H9 (cell line): ENCODE data around the gene PRAMEF1. TPM values are rescaled to one million over a fixed set of nuclear protein-coding genes. Genes with fewer than 3 reads are reported as not detected.
"Not testable (repeated sequence)": the region's sequence is repeated elsewhere in the genome, so short reads cannot be mapped to it uniquely, and the experiment has no call there.

ENCODE experiments used
- DNase-seq: peaks from one replicate; pipeline ENCODE4 v3.0.0-alpha.2; 2017
- H2AFZ ChIP-seq: one replicate; pipeline ENCODE4 v1.6.1; 2013; ENCODE audit warnings: mild to moderate bottlenecking, low read length, control low read depth, moderate library complexity
- H2AK5ac ChIP-seq: 2 replicates; pipeline ENCODE4 v1.6.1; 2013; ENCODE audit warnings: low read length, control low read depth, mixed read lengths; ENCODE audit not compliant: insufficient read length
- H2BK120ac ChIP-seq: one replicate; pipeline ENCODE4 v1.6.1; 2013; ENCODE audit warnings: low read depth, mild to moderate bottlenecking, low read length, control low read depth, inconsistent platforms; ENCODE audit not compliant: poor library complexity, severe bottlenecking
- H2BK12ac ChIP-seq: 2 replicates; pipeline ENCODE4 v1.6.1; 2013; ENCODE audit warnings: low read length, control low read depth, mixed read lengths, low read depth; ENCODE audit not compliant: insufficient read length
- H2BK15ac ChIP-seq: 2 replicates; pipeline ENCODE4 v1.6.1; 2013; ENCODE audit warnings: low read depth, low read length, control low read depth
- H2BK20ac ChIP-seq: one replicate; pipeline ENCODE4 v1.6.1; 2013; ENCODE audit warnings: low read depth, mild to moderate bottlenecking, low read length, control low read depth, inconsistent platforms; ENCODE audit not compliant: poor library complexity, severe bottlenecking
- H2BK5ac ChIP-seq: 2 replicates; pipeline ENCODE4 v1.6.1; 2013; ENCODE audit warnings: low read length, control low read depth, mixed read lengths; ENCODE audit not compliant: insufficient read length
- H3K14ac ChIP-seq: 2 replicates; pipeline ENCODE4 v1.6.1; 2013; ENCODE audit warnings: low read length, control low read depth; ENCODE audit not compliant: insufficient read depth
- H3K18ac ChIP-seq: 2 replicates; pipeline ENCODE4 v1.6.1; 2013; ENCODE audit warnings: low read depth, mild to moderate bottlenecking, mixed read lengths, low read length, control low read depth; ENCODE audit not compliant: insufficient read length
- H3K23ac ChIP-seq: 2 replicates; pipeline ENCODE4 v1.6.1; 2013; ENCODE audit warnings: low read length, control low read depth, mixed read lengths, low read depth; ENCODE audit not compliant: insufficient read length
- H3K23me2 ChIP-seq: 2 replicates; pipeline ENCODE4 v1.6.1; 2013; ENCODE audit warnings: low read depth, mild to moderate bottlenecking, mixed read lengths, low read length, control low read depth; ENCODE audit not compliant: insufficient read length, poor library complexity, severe bottlenecking
- H3K27ac ChIP-seq: 2 replicates; pipeline ENCODE4 v1.5.1; 2013; ENCODE audit warnings: low read length, control low read depth, mixed read lengths, low read depth; ENCODE audit not compliant: insufficient read length
- H3K27me3 ChIP-seq: 2 replicates; pipeline ENCODE4 v1.6.1; 2013; ENCODE audit warnings: low read length, control low read depth, inconsistent platforms; ENCODE audit not compliant: insufficient read depth
- H3K4ac ChIP-seq: 2 replicates; pipeline ENCODE4 v1.6.1; 2013; ENCODE audit warnings: low read depth, mild to moderate bottlenecking, control low read depth, inconsistent platforms, low read length, moderate library complexity
- H3K4me1 ChIP-seq: 2 replicates; pipeline ENCODE4 v1.6.1; 2013; ENCODE audit warnings: low read length, control low read depth, inconsistent platforms; ENCODE audit not compliant: insufficient read depth
- H3K4me2 ChIP-seq: 2 replicates; pipeline ENCODE4 v1.6.1; 2013; ENCODE audit warnings: low read length, control low read depth, mixed read lengths; ENCODE audit not compliant: insufficient read length, insufficient read depth
- H3K56ac ChIP-seq: 2 replicates; pipeline ENCODE4 v1.6.1; 2013; ENCODE audit warnings: low read depth, mild to moderate bottlenecking, mixed read lengths, low read length, control low read depth; ENCODE audit not compliant: insufficient read length
- H3K79me1 ChIP-seq: 2 replicates; pipeline ENCODE4 v1.6.1; 2013; ENCODE audit warnings: low read depth, mild to moderate bottlenecking, moderate library complexity, low read length, control low read depth, inconsistent platforms; ENCODE audit not compliant: insufficient read depth, poor library complexity, severe bottlenecking
- H3K79me2 ChIP-seq: 2 replicates; pipeline ENCODE4 v1.6.1; 2013; ENCODE audit warnings: low read length, control low read depth, inconsistent platforms; ENCODE audit not compliant: insufficient read depth
- H3K9ac ChIP-seq: 2 replicates; pipeline ENCODE4 v1.6.1; 2013; ENCODE audit warnings: low read length, control low read depth, mixed read lengths; ENCODE audit not compliant: insufficient read length; ENCODE audit errors: extremely low read depth
- H3K9me3 ChIP-seq: one replicate; pipeline ENCODE4 v1.6.1; 2013; ENCODE audit warnings: low read depth, low read length, inconsistent platforms; ENCODE audit not compliant: control insufficient read depth
- H3T11ph ChIP-seq: one replicate; pipeline ENCODE4 v1.6.1; 2013; ENCODE audit warnings: mild to moderate bottlenecking, low read length, control low read depth, inconsistent platforms
- H4K20me1 ChIP-seq: one replicate; pipeline ENCODE4 v1.6.1; 2013; ENCODE audit not compliant: control insufficient read depth, insufficient read length, insufficient read depth
- H4K5ac ChIP-seq: 2 replicates; pipeline ENCODE4 v1.6.1; 2013; ENCODE audit warnings: low read depth, mild to moderate bottlenecking, mixed read lengths, low read length, control low read depth; ENCODE audit not compliant: insufficient read length
- H4K8ac ChIP-seq: replicated peaks from 2 replicates; pipeline ENCODE4 v1.6.1; 2013; ENCODE audit warnings: low read length, control low read depth, mixed read lengths, low read depth; ENCODE audit not compliant: insufficient read length
- H4K91ac ChIP-seq: 2 replicates; pipeline ENCODE4 v1.6.1; 2013; ENCODE audit warnings: low read depth, mild to moderate bottlenecking, moderate library complexity, mixed read lengths, low read length, control low read depth; ENCODE audit not compliant: insufficient read length
- H3K27ac Mint-ChIP-seq, 3 experiments: 2 replicates in 2 of 3; 3 replicates in 1 of 3; pipeline ENCODE4 v1.8.0; 2020 to 2021; ENCODE audit warnings: mixed read lengths in 3 of 3, mild to moderate bottlenecking in 1 of 3, moderate library complexity in 1 of 3
- H3K27me3 Mint-ChIP-seq: 2 replicates; pipeline ENCODE4 v1.8.0; 2021; ENCODE audit warnings: low read depth, mild to moderate bottlenecking, moderate library complexity, mixed read lengths
- H3K36me3 Mint-ChIP-seq, 3 experiments: 2 replicates in 2 of 3; 3 replicates in 1 of 3; pipeline ENCODE4 v1.8.0; 2020 to 2021; ENCODE audit warnings: low read depth in 3 of 3, mixed read lengths in 3 of 3; ENCODE audit not compliant: insufficient read depth in 1 of 3
- H3K4me1 Mint-ChIP-seq, 2 experiments: 2 replicates each; pipeline ENCODE4 v1.8.0; 2020; ENCODE audit warnings: mixed read lengths in 2 of 2
- H3K4me3 Mint-ChIP-seq, 2 experiments: 2 replicates in 1 of 2; 3 replicates in 1 of 2; pipeline ENCODE4 v1.8.0; 2020 to 2021; ENCODE audit warnings: mild to moderate bottlenecking in 2 of 2, mixed read lengths in 2 of 2, moderate library complexity in 1 of 2
- H3K9me3 Mint-ChIP-seq, 2 experiments: 2 replicates in 1 of 2; 3 replicates in 1 of 2; pipeline ENCODE4 v1.8.0; 2020; ENCODE audit warnings: mild to moderate bottlenecking in 2 of 2, mixed read lengths in 2 of 2, moderate library complexity in 1 of 2
- CTCF ChIP-seq: fragments of 200-600 bp; sonication (generic); conservative IDR thresholded peaks from 3 replicates; pipeline ENCODE4 v1.8.0; 2021; ENCODE audit warnings: antibody characterized with exemption, mild to moderate bottlenecking
- WGBS: extraction: QIAGEN DNeasy Blood & Tissue Kit; methylation state at CpG from one replicate; pipeline ENCODE4 v1.1.7; 2013; ENCODE audit warnings: missing lambda C conversion rate, low lambda C conversion rate, mixed read lengths; ENCODE audit not compliant: insufficient read length; ENCODE audit errors: extremely low coverage; 5-methylcytosine and 5-hydroxymethylcytosine counted together
- total RNA-seq: library from RNA; stranded (reverse); gene quantifications from 2 replicates; pipeline ENCODE4 v1.2.1, GENCODE V29; 2021

The PRAMEF1 gene
- total RNA-seq, 1 experiment from 2014 or later: not detected

- H2AK5ac ChIP-seq, H3K4me3 Mint-ChIP-seq, H3K56ac ChIP-seq, H4K5ac ChIP-seq, H3K27ac ChIP-seq, H2BK120ac ChIP-seq, H3K9ac ChIP-seq, H2BK5ac ChIP-seq, DNase-seq, H2BK15ac ChIP-seq, H2AFZ ChIP-seq, H3K27ac Mint-ChIP-seq, H3K18ac ChIP-seq, H4K8ac ChIP-seq, H3K14ac ChIP-seq, H3K27me3 Mint-ChIP-seq, H3K36me3 Mint-ChIP-seq, H3K79me1 ChIP-seq, H3K4me2 ChIP-seq, H2BK20ac ChIP-seq, H3K27me3 ChIP-seq, H3K23me2 ChIP-seq, H4K91ac ChIP-seq, H3K23ac ChIP-seq, H3T11ph ChIP-seq, H3K4ac ChIP-seq, H3K79me2 ChIP-seq, H2BK12ac ChIP-seq, H4K20me1 ChIP-seq, H3K4me1 ChIP-seq: not testable (repeated sequence)
- WGBS: no CpG with 5 or more reads among the region's 5 CpGs
- H3K9me3 Mint-ChIP-seq: peaks cover 22% of the 10 kb centered on the region in 2 experiments
- TF ChIP-seq CTCF: peak; percentile 47; the same call in 2 of the 3 replicates
- H3K9me3 ChIP-seq: peaks cover 12% of the 10 kb centered on the region
- H3K4me1 Mint-ChIP-seq: peaks cover 8 to 13% of the 10 kb centered on the region in 2 experiments
These were observed 9.7 kb upstream of the PRAMEF1 start for GRCh38 chr1:12781488-12781887.
